ENCODE data around the gene SLC38A3.
A peak's percentile ranks its signal among the peaks of the same experiment; 100 is the strongest.

SLC38A3 gene

GRCh38 chr3:50194128-50194902 lies 10.8 kb upstream of the SLC38A3 start:
- Histone ChIP-seq H3K27me3 (ENCODE audit: control insufficient read depth in 3 of 3, insufficient read depth in 3 of 3, low read depth in 1 of 3, low read length in 3 of 3) (peaks cover 0 to 44% (median 3%) of the 10 kb centered on the region in 3 experiments), H2AFZ (ENCODE audit: low read length) (no peak overlapping the region), H3K9me3 (replicated peaks in 1 of 2; ENCODE audit: control insufficient read depth in 2 of 2, insufficient read depth in 1 of 2, low read depth in 1 of 2, low read length in 2 of 2) (no peaks in the 10 kb centered on the region), H3K18ac (ENCODE audit: low read length) (peak overlapping the region; percentile 90), H3K23ac (ENCODE audit: low read depth, low read length, poor library complexity) (peak overlapping the region; percentile 82), H3K4me3 (ENCODE audit: low read length in 2 of 2) (no peak overlapping the region), H3K27ac (replicated peaks; ENCODE audit: low read length) (no peak overlapping the region), H3K36me3 (replicated peaks in 1 of 2; ENCODE audit: control insufficient read depth in 2 of 2, insufficient read depth in 2 of 2, low read length in 2 of 2) (no peaks in the 10 kb centered on the region), H3K14ac (ENCODE audit: low read length) (no peak overlapping the region), H2BK12ac (ENCODE audit: low read length) (peak overlapping the region; percentile 97), H3K4me1 (ENCODE audit: control insufficient read depth in 2 of 2, insufficient read depth in 1 of 2, low read depth in 1 of 2, low read length in 2 of 2) (peaks cover 0 to 6% of the 10 kb centered on the region in 2 donors), H2BK5ac (ENCODE audit: low read length) (peak overlapping the region; percentile 84), H3K9ac (ENCODE audit: low read depth, low read length, poor library complexity) (peak overlapping the region; percentile 30), H2BK120ac (ENCODE audit: low read depth, low read length) (no peak overlapping the region), H4K91ac (ENCODE audit: low read depth, low read length, poor library complexity) (no peak overlapping the region), H2AK5ac (ENCODE audit: low read depth, low read length) (peak overlapping the region; percentile 100), H2BK15ac (ENCODE audit: low read length) (peak overlapping the region; percentile 91), H3K4me2 (ENCODE audit: insufficient read depth, low read length, poor library complexity, severe bottlenecking) (peak overlapping the region; percentile 40), H4K8ac (ENCODE audit: low read depth, low read length) (peak overlapping the region; percentile 19), H3K4ac (ENCODE audit: low read length) (no peak overlapping the region), H3K79me1 (ENCODE audit: low read depth, low read length) (peaks cover 3% of the 10 kb centered on the region)
- peak; percentile 59 for DNase-seq (ENCODE audit: low spot score)
- WGBS, 2 donors (ENCODE audit: extremely low coverage in 2 of 2, insufficient read length in 2 of 2, insufficient replicate concordance in 1 of 2), result no CpG with 5 or more reads among the region's 70 CpGs

GRCh38 chr3:50194903-50195500 lies 10.1 kb upstream of the SLC38A3 start:
- no CpG with 5 or more reads among the region's 14 CpGs for whole genome bisulfite sequencing, 2 donors (ENCODE audit: extremely low coverage in 2 of 2, insufficient read length in 2 of 2, insufficient replicate concordance in 1 of 2)
- Histone ChIP-seq H2BK12ac (ENCODE audit: low read length) (peak overlapping the region; percentile 2), H4K91ac (ENCODE audit: low read depth, low read length, poor library complexity) (peak overlapping the region; percentile 19), H2BK120ac (ENCODE audit: low read depth, low read length) (no peak overlapping the region), H3K9ac (ENCODE audit: low read depth, low read length, poor library complexity) (no peak overlapping the region), H3K14ac (ENCODE audit: low read length) (no peak overlapping the region), H3K18ac (ENCODE audit: low read length) (peak overlapping the region; percentile 90), H3K4me1 (ENCODE audit: control insufficient read depth in 2 of 2, insufficient read depth in 1 of 2, low read depth in 1 of 2, low read length in 2 of 2) (peaks cover 0 to 6% of the 10 kb centered on the region in 2 donors), H3K4me3 (ENCODE audit: low read length in 2 of 2) (no peak overlapping the region), H3K79me1 (ENCODE audit: low read depth, low read length) (peaks cover 3% of the 10 kb centered on the region), H3K23ac (ENCODE audit: low read depth, low read length, poor library complexity) (peak overlapping the region; percentile 65), H3K27ac (replicated peaks; ENCODE audit: low read length) (no peak overlapping the region), H3K9me3 (replicated peaks in 1 of 2; ENCODE audit: control insufficient read depth in 2 of 2, insufficient read depth in 1 of 2, low read depth in 1 of 2, low read length in 2 of 2) (no peaks in the 10 kb centered on the region), H3K4ac (ENCODE audit: low read length) (no peak overlapping the region), H2AK5ac (ENCODE audit: low read depth, low read length) (peak overlapping the region; percentile 71), H4K8ac (ENCODE audit: low read depth, low read length) (no peak overlapping the region), H3K4me2 (ENCODE audit: insufficient read depth, low read length, poor library complexity, severe bottlenecking) (peak overlapping the region; percentile 40), H2BK15ac (ENCODE audit: low read length) (peak overlapping the region; percentile 53), H2BK5ac (ENCODE audit: low read length) (no peak overlapping the region), H3K27me3 (ENCODE audit: control insufficient read depth in 3 of 3, insufficient read depth in 3 of 3, low read depth in 1 of 3, low read length in 3 of 3) (peaks cover 0 to 44% (median 3%) of the 10 kb centered on the region in 3 experiments), H3K36me3 (replicated peaks in 1 of 2; ENCODE audit: control insufficient read depth in 2 of 2, insufficient read depth in 2 of 2, low read length in 2 of 2) (no peaks in the 10 kb centered on the region), H2AFZ (ENCODE audit: low read length) (no peak overlapping the region)
- DNase-seq (ENCODE audit: low spot score), result no peak

GRCh38 chr3:50195501-50196252 lies 9.4 kb upstream of the SLC38A3 start:
- Histone ChIP-seq H3K4me1 (ENCODE audit: control insufficient read depth in 2 of 2, insufficient read depth in 1 of 2, low read depth in 1 of 2, low read length in 2 of 2) (peaks cover 0 to 6% of the 10 kb centered on the region in 2 donors), H3K27me3 (ENCODE audit: control insufficient read depth in 3 of 3, insufficient read depth in 3 of 3, low read depth in 1 of 3, low read length in 3 of 3) (peaks cover 0 to 45% (median 3%) of the 10 kb centered on the region in 3 experiments), H3K9ac (ENCODE audit: low read depth, low read length, poor library complexity) (no peak overlapping the region), H4K8ac (ENCODE audit: low read depth, low read length) (no peak overlapping the region), H3K14ac (ENCODE audit: low read length) (no peak overlapping the region), H3K4ac (ENCODE audit: low read length) (no peak overlapping the region), H2AFZ (ENCODE audit: low read length) (no peak overlapping the region), H2BK120ac (ENCODE audit: low read depth, low read length) (no peak overlapping the region), H3K36me3 (replicated peaks in 1 of 2; ENCODE audit: control insufficient read depth in 2 of 2, insufficient read depth in 2 of 2, low read length in 2 of 2) (no peaks in the 10 kb centered on the region), H2BK12ac (ENCODE audit: low read length) (peak overlapping the region; percentile 85), H4K91ac (ENCODE audit: low read depth, low read length, poor library complexity) (peak overlapping the region; percentile 19), H2AK5ac (ENCODE audit: low read depth, low read length) (peak overlapping the region; percentile 71), H2BK15ac (ENCODE audit: low read length) (peak overlapping the region; percentile 53), H3K79me1 (ENCODE audit: low read depth, low read length) (peaks cover 3% of the 10 kb centered on the region), H3K23ac (ENCODE audit: low read depth, low read length, poor library complexity) (peak overlapping the region; percentile 12), H2BK5ac (ENCODE audit: low read length) (no peak overlapping the region), H3K4me3 (ENCODE audit: low read length in 2 of 2) (no peak overlapping the region), H3K9me3 (replicated peaks in 1 of 2; ENCODE audit: control insufficient read depth in 2 of 2, insufficient read depth in 1 of 2, low read depth in 1 of 2, low read length in 2 of 2) (no peaks in the 10 kb centered on the region), H3K4me2 (ENCODE audit: insufficient read depth, low read length, poor library complexity, severe bottlenecking) (no peak overlapping the region), H3K18ac (ENCODE audit: low read length) (peak overlapping the region; percentile 68), H3K27ac (replicated peaks; ENCODE audit: low read length) (no peak overlapping the region)
- no peak for DNase-seq (ENCODE audit: low spot score)
- WGBS, 2 donors (ENCODE audit: extremely low coverage in 2 of 2, insufficient read length in 2 of 2, insufficient replicate concordance in 1 of 2), result no CpG with 5 or more reads among the region's 4 CpGs
